GM21723 (cell line): Measurements from ENCODE around the gene TNMD.

ENCODE experiments used
- ATAC-seq: cut with Tn5 transposase; IDR thresholded peaks from one replicate; pipeline ENCODE4 v1.9.1; 2021; ENCODE audit warnings: mild to moderate bottlenecking, moderate library complexity; ENCODE audit not compliant: unreplicated experiment

Gene TNMD

GRCh38 chrX:100643956-100644860 is 59.5 kb downstream of the TNMD start, which contains the start of gene SRPX2:
SRPX2 (plus strand) TSS chrX:100644199; CDS start chrX:100646323, 2,124 bp downstream.
- no peak for ATAC-seq

DNA sequence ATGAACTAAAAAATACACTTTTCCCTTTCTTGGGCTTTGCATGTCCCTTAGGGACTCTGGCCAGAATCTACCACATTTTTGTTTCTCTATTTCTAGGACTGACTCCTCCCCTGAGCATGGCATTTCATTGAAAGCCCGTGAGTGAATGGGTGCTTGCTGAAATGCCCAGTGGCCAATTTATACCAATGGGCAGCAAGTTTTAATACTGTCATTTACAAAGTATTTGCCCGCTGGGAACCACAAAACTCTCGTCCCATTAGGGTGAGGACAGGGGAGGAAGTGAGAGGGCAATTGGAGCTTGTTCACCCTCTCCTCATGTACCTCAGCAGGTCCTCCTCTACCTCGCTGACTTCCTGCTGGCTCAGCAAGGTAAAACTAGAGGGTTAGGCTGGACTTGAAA is 60.4 kb downstream of the TNMD start:
- no peak for ATAC-seq

GRCh38 chrX:100647095-100647494 is 62.4 kb downstream of the TNMD start:
- ATAC-seq, result no peak

- no peak for ATAC-seq
Measured at GRCh38 chrX:100647739-100648138, 63.0 kb downstream of the TNMD start.

DNA sequence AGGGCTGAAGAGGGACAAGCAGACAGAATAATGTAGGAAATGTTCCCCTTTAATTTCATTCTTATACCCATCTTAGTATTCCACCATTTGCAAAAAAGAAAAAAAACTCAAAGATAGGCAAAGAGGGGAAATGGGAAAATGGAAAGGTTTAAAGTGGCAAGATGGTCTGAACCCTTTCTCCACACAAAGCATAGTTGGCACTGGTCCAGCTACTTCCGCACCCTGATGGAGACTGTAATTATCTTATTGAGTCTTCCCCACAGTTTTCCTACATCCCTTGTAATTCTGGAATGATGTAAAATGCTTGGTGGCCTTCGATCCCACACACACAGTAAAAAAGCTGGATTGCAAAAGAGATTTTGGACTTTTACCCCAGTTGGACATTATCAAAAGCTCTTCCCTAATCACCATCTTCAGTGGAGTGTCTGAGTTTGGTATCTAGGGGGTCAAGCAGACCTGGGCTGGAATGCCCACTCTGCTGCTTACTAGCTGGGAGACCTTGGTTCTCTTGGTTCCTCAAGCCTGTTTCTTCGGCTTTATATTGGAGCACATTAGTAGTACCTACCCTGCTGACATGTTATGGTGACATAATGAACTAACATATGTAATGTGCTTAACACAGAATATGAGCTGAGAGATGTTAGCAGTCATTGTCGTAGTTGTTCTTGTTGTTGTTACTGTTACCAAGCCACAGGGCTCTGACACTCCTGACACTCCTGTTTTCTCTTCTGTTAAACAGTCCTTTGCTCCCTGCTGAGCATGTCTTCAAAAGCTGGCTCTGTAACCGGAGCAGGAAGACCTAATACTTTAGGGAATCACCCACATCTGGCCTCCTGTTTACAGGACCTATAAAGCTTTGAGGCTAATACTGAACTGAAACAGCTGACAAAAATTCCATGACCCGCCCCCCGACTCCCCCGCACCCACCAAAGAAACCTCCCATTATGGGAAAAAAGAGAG is 64.0 kb downstream of the TNMD start:
- no peak for ATAC-seq
